HG02678 (cell line): ENCODE results near the gene ZSCAN30.
A peak's percentile ranks its signal among the peaks of the same experiment; 100 is the strongest.

Source experiments
- ATAC-seq: cut with Tn5 transposase; IDR thresholded peaks from one replicate; pipeline ENCODE4 v1.9.1; 2021; ENCODE audit warnings: mild to moderate bottlenecking, moderate library complexity; ENCODE audit not compliant: unreplicated experiment

The ZSCAN30 gene

DNA sequence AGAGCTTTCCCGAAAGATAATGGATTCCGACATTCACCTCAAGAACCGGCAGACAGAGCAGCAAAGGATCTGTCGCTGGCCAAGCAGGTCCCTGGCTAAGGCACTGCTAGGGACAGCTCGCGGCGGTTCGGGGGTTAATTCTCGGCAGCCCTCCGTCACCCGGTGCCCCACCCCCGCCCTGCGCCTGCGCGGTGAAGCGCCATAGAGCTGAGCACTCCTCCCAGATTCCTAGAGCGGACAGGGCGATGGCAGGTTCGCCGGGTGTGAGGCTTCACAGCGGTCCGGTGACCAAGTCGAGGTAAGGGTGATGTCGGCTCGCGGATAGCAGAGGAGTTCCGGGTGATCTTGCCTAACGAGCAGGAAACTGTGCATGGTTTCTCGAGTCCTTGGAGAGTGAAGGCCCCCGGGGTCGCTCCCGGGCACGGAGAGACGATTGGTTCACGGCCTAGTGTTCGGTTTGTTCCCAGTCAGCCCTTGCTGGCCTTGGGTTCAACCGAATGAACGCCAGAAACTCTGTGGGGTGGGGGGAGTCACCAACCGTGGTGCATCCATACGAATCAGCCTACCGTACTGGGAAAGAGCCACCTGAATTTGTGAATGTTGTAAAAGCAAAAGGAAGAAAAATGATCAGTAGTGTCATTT, at the start of gene ZSCAN30:
ZSCAN30 (minus strand) TSS at position 136 of the 642 bp plus-strand sequence. CDS start 25,877 bp downstream, outside the sequence.
- ATAC-seq: peak; percentile 91

DNA sequence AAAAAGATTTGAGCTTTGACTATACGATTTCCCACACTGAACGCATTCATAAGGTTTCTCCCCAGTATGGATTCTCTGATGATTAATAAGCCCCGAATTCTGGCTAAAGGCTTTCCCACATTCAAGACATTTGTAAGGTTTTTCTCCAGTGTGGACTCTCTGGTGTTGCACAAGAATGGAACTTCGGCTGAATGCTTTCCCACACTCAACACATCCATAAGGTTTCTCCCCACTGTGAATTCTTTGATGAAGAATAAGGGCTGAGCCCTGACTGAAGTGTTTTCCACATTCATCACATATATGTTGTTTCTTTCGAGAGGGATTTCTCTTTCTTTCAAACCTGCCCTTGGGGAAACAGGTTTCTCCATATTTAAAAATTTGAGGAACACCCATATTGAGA, 47.3 kb upstream of the ZSCAN30 start:
- ATAC-seq: no peak

DNA sequence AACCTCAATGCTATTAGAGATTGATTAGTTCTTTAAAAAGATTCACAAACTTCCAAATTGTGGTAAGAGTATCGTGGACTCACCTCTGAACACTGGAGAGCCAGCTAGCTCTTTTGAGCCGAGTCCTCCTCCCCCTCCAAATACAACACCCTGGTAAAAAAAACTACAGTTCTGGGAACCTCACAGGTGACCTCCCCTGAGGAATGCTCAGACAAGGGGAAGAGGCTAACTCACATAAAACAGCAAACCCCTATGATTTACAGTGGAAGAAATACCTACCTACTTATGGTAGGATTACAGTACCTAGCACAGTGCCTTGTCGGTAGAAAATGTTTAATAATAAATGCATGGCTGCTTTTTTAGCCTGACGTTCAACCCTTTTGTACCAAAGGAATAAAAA, 45.8 kb upstream of the ZSCAN30 start:
- no peak for ATAC-seq

DNA sequence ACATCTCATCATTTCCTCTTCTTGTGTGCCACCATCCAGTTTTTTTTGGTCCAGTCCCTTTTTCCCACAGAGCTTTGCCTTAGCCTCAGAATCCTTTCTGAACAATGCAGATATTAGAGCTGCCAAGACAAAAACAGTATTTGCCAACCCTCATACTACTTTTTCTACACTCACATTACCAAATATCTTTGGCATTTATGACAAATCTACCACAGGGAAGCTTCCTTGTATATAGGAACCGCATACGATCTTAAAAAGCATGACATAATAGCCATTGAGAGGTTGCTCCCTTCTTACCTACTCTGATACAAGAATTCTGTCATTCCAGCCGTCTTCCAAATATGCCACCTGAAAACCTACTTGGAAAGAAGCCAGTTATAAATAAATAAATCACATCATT, 44.8 kb upstream of the ZSCAN30 start:
- no peak for ATAC-seq

DNA sequence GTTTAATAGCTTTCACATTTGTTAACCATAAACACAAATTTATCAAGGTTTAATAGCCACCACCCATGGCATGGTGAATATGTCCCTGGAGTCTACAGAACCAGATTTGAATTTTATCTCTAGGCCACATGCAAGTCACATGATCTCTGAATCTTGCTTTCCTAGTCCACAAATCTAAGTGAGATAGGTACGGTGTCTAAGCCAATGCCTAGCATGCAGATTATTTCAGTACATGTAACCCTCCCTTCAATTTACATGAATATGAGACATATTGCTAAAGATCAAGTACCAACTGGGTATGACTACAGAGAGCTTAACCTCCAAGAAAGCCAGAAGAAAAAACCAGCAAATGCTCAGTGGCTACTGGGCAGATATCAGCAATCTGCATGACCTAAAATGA, 44.2 kb upstream of the ZSCAN30 start:
- no peak for ATAC-seq

DNA sequence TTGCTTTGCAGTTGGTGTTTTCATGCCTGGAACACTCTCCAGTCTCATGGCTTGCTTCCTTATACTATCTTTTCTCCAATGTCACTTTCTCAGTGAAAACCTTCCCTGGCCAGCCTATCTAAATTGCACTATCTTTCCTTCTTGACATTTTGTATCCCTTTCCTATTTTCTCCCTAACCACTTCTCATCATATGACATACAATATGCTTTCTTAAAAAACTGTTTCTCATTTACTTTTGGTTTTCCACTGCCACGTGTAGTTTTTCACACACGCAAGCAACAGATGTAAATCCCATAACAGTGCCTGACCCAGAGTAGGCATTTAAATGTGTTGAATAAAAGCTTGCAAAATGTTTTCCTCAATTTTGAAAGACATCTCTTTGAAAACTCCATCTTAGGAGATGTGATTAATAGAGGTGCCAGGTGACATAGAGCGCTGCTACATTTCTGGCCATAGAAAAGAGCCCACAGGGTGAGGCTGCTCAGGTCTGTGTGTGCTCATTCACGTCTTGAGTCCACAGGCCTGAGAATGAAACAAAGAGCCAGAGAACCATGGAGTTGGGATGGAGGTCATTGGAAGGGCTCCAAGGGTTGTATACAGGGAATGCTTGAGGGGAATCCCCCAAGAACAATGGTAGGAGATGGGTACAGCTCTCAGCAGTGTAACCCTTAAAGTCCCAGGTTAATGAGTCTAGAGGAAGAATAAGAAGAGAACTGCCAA, 41.5 kb upstream of the ZSCAN30 start:
- ATAC-seq: no peak

DNA sequence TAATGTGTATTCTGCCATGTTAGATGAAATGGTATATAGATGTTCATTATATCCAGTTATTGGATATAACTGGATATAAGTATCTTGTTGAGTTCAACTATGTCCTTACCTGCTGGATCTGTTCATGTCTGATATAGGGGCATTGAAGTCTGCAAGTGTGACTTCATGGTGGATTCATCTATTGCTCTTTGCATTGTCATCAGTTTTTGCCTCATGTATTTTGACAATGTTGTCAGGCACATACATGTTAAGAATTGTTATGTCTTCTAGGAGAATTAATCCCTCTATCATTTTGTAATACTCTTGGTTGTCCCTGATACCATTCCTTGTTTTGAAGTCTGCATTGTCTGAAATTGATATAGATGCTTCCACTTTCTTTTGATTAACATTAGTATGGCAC, 38.8 kb upstream of the ZSCAN30 start:
- ATAC-seq: no peak

DNA sequence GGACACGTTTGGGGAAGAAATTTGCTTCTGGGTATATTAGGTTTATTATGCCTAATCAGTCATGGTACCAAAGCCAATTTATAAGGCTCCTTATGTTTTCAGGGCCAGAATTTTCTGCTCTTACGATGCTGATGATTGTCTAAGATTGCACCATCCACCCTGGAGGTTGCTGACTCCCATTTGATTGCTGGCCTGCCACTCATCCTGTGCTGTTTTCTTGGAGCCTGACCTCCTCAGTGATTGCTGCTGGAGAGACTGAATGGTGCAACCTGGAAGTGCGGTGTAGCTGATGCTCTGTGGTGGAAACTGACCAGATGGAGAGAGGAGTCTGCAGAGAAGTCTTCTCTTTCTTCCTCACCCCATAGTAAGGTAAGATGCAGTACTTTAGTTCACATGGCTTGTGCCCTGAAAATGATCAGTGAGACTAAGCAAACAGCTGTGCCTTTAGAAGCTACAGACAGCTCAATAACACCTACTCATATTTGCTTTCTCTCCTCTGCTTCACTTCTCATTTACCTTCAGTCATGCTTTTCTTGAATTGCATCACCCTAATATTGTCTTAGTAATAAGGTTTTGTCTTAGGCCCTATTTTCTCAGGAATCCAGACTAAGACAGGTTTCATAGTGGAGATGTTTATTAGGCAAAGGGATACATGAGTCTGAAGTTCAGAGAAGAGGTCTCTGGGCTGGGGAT, 36.8 kb upstream of the ZSCAN30 start:
- no peak for ATAC-seq

DNA sequence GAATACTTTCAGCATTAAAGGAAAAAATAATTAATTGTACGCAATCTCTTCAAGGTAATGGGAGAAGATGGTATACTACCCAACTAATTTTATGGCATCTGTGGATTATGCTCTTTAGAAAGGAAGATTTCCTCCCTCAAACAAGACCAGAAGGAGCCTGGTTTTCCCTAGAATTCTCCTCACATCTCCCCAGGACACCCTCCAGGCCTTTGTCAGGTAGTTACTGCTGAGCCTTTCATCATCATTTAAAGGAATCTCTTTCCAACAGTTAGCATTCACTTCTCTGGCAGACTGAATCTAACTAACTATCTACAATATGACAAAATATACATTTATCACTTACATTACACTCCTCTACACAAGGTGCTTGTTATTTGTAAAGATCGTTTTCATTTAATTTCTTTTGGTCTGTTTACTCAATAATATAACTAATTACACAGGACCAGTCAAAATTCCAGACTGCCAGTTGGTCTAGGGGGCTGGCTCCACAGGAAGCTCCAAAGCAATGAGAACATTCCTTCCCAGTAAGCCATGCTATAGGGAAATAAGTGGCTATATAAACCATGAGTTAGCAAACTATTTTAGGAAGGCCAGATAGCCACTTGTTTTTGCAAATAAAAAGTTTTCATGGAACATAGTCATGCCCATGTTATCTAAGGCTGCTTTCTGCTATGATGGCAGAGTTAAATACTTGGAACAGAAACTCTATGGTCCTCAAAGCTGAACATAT, 35.1 kb upstream of the ZSCAN30 start:
- ATAC-seq: no peak

DNA sequence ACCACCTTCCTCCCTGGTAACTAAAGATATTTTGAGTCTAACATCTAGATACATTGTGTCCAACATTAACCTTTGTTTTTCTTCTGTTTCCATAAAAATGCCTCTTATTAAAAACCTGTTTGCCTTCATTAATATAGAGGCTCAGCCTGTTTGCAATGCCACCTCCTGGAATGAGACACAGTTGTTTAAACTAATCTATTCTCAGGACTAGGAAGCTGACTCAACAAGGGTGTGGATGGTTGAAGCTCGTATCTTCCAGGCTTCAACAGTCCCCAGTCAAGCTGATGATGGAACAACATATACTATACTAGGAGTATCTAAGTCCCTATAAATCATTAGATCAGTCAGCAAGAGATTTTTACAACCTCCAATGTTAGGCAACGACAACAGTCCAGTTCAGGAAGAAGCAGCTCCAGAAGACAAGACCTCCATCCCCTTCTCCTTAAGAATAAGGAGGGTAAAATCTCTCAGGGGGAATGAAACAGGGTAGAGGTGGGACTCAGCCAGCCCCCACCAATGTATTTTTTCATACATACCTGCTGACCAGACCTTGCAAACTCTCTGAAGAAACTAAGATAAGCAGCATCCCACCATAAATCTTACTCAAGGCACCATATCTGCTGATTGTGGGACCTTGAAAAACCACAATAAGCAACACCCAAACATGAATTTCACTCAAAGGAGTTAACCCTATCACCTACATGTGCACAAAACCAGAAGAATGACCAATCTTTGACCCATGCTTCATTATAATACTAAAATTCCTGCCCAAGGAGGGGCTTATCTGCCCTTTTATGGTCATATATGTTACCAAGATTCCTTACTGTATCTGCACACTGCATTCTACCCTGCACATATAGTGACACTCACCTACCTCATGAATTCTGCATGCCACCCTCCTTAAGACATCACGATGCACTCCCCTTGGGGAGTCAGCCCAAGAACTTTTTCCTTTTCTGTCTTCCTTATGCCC, 32.7 kb upstream of the ZSCAN30 start:
- ATAC-seq: no peak

DNA sequence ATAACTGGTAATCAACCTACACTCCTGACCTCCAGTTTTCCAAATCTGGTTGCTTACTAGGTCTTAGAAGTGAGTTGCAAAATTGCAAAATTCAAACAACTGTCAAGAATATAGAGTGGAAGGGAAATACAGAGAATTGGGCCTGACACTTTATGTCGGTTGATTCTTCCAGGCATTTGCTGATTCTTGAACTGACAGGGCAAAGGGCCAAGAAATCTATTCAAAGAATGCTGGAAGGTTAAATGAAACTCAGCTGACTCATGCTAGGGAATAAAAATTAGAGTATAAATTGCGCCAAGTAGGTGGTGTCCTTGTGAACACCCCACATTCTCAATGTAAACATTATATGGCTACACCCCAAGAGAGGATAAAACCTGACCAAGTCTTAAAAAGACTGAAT, 21.5 kb upstream of the ZSCAN30 start:
- no peak for ATAC-seq

DNA sequence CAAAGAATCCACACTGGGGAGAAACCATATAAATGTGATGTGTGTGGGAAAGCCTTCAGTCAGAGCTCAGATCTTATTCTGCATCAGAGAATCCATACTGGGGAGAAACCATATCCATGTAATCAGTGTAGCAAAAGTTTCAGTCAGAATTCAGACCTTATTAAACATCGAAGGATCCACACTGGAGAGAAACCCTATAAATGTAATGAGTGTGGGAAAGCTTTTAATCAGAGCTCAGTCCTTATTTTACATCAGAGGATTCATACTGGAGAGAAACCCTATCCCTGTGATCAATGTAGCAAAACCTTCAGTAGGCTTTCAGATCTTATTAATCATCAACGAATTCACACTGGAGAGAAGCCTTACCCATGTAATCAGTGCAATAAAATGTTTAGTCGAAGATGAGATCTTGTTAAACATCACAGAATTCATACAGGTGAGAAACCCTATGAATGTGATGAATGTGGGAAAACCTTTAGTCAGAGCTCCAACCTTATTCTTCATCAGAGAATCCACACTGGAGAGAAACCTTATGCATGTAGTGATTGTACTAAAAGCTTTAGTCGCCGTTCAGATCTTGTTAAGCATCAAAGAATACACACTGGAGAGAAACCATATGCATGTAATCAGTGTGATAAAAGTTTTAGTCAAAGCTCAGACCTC, 16.7 kb upstream of the ZSCAN30 start:
- no peak for ATAC-seq

DNA sequence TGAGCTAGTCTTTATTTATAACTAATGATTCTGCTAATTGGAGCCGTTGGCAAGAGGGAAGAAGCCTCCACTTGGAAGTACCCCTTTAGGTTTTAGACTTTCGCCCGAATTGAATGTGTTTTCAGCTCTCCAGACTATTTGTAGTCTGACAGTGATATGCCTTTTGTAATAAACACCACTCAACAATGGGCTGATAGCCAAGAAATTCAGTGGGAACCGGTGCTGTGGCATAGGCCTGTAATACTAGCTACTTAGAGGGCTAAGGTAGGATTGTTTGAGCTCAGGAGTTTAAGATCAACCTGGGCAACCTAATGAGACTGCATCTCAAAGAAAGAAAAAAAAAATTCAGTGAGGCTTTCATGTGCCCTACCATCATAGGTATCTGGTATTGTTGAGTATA, 13.6 kb upstream of the ZSCAN30 start:
- ATAC-seq: no peak

DNA sequence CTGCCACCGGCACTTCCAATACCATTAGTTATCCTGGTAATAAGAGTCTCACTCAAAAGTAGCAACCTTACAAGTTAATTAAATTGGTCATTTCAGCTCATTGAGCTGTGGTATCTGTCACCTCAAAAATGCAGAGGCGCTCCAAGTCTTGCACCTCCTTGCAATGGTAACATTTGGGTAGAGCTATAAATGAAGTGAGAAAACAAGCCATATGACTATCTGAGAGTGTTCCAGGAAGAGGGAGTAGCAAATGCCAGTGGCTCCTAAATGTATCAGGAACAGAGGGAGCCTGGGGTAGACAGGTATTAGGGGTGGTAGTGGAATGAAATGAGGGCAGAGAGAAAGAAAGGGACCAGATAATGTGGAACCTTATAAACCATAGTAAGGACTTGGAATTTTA, 6.0 kb upstream of the ZSCAN30 start:
- no peak for ATAC-seq

DNA sequence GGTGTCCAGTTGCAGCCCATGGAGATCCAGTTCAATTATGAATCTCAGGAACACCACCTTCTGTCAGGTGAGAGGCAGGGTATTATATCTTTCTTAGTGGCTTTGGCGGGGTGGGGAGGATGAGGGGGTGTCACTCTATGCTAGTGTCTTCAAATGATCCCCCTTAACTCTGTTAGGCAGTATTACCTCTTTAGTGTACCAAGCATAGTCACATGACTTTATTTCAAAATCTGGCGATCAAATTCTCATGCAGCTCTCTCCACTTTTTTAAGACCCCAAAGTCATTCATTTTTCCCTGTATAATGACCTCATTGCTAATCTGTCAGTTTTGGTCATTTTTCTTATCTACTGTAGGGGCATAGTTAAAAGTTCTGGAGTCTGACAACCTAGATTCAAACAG, 1.1 kb upstream of the ZSCAN30 start:
- ATAC-seq: no peak

DNA sequence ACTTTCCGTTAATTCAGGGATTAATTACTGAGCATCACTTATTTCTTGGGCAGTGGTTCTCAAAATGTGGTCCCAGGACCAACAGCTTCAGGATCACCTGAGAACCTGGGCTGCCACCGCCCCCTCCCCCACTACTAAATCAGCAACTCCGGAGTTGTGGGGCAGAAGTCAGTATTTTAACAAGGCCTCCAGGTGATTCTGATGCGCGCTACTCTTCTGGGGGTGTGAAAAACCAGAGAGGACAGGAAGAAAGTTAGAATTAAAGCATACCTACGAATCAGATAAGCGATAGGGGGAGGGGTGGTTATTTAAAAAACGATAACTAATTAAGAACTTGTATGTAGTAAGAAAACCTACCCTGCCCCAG, 319 bp downstream of the ZSCAN30 start:
- peak; percentile 32 for ATAC-seq

DNA sequence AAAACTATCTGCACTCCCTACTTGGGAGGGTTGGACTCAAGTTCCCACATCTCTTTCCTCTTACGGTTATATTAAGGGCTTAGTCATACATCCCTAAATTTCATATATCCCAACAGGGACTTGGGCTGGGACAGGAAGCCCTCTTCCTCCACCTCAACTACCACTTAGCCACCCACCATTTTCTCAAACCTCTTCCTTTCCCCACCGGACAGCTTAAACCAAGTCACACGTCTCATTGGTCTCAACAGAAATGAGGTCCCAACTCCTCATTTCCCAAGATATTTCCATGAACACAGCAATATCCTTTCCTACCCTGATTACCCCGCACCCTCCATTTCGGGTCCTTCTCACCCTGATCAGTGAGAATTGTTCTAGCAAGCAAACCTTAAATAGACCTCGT, 736 bp downstream of the ZSCAN30 start:
- ATAC-seq: peak; percentile 3

DNA sequence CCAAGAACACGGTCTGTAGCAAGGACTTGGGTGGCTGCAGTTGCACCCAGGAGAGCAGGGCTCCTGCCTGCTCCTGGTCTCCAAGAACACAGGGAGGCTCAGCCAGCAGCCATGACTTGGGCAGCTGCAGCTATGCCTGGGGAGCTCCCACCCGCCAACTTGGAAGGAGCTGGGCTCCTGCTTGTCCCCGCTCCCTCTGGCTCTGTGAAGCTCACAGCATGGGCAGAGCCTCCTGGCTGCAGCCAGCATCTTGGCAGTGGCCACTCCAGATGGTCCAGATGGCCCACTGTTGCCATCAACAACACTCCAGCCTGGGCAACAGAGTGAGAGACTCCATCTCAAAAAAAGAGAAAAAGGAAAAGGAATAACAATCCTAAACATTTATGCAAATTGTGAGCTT, 5.2 kb downstream of the ZSCAN30 start:
- ATAC-seq: no peak

DNA sequence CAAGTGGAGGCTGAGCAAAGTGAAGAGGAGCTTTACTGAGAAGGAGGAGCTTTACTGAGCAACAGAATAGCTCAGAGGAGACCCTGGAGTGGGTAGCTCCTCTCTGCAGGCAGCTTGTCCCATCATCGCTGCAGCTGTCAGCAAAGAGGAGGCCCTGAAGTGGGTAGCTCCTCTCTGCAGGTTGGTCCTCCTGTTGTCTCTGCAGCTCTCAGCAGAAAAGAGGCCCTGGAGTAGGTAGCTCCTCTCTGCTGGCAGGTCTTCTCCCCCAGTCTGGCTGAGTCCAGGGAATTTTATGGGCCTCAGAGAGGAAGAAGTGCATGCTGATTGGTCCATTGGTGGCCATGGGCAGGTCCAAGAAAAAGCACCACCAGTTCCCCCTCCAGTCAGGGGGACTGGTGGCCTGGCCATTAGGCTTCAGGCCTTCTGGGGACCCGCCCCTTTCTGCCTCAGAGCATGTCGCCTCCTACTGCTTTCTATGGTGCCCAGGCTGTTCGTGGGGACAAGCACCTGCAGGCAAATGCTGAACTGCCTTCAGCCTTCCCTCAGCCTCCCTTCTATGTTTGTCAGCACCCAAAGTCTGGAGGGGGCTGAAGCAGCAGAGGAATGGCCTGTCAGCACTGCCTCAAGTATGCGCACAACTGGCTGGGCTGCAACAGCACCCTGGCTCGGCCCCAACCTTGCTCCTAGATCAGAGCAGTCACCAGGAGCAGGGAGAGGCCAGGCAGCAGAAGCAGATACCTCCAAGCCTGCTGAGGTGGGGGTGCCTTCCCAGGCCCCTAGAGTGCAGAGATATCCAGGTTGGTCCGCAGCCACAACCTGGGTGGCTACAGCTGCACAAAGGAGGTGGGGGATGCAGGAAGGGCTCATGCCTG, 5.9 kb downstream of the ZSCAN30 start:
- no peak for ATAC-seq
